HepG2 (cell line): ENCODE measurements around the gene NUP155. TPM values are rescaled to one million over a fixed set of nuclear protein-coding genes. Genes with fewer than 3 reads are reported as not detected.

Experiments
- ATAC-seq: fragments of 200-7000 bp; cut with Tn5 transposase; 3 replicates; pipeline ENCODE4 v1.9.1; 2020; ENCODE audit warnings: mild to moderate bottlenecking, moderate library complexity
- BruUV-seq: library from RNA; stranded (reverse); fragments of 400-500 nt; replicated peaks from 2 replicates; lab custom pipeline; 2021; lab: Mats Ljungman, UMichigan
- CTCF ChIA-PET: fragments of 300-600 bp; formaldehyde crosslinking; extraction: SDS; loops from one replicate; lab custom pipeline; 2021; ENCODE audit warnings: low total read pairs, inconsistent platforms, low intra/inter-chr PET ratio; lab: Yijun Ruan, JAX
- POLR2A ChIA-PET: fragments of 350-600 bp; sonication (Branson Sonifier 250); formaldehyde crosslinking; loops from one replicate; lab custom pipeline; 2020; ENCODE audit warnings: antibody characterized with exemption, inconsistent platforms; lab: Yijun Ruan, JAX
- DNase-seq: peaks from one replicate; pipeline ENCODE4 v3.0.0-alpha.2; 2015; ENCODE audit warnings: low spot score
- FAIRE-seq: peaks from 3 replicates; lab custom pipeline; 2011; peaks lifted over from hg19 to GRCh38; lab: Jason Lieb, UNC
- H2AFZ ChIP-seq: one replicate; pipeline ENCODE4 v1.6.1; 2011; ENCODE audit warnings: low read length, inconsistent platforms
- H3K27ac ChIP-seq: fragments of 300-600 bp; 3 replicates; pipeline ENCODE4 v1.8.0; 2011; ENCODE audit warnings: mixed run types, mild to moderate bottlenecking, mixed read lengths, low read length, inconsistent platforms; ENCODE audit not compliant: insufficient read depth; ENCODE audit errors: extremely low read length
- H3K27me3 ChIP-seq, 2 experiments: fragments of 200-600 bp in 1 of 2; 2 replicates in 1 of 2; 3 replicates in 1 of 2; pipeline versions ENCODE4 v1.6.0 to v1.8.0; 2011; ENCODE audit warnings: low read length in 2 of 2, mild to moderate bottlenecking in 2 of 2, moderate library complexity in 2 of 2, inconsistent platforms in 1 of 2; ENCODE audit not compliant: insufficient read depth in 2 of 2, control insufficient read depth in 1 of 2
- H3K36me3 ChIP-seq, 2 experiments: fragments of 200-600 bp in 1 of 2; replicated peaks in 1 of 2; 2 replicates in 1 of 2; 3 replicates in 1 of 2; pipeline versions ENCODE4 v1.5.1 to v1.8.0; 2011; ENCODE audit warnings: low read length in 2 of 2, inconsistent platforms in 1 of 2; ENCODE audit not compliant: insufficient read depth in 2 of 2, control insufficient read depth in 1 of 2
- H3K4me1 ChIP-seq: 2 replicates; pipeline ENCODE4 v1.5.1; 2012; ENCODE audit warnings: low read length, inconsistent platforms; ENCODE audit not compliant: insufficient read depth
- H3K4me2 ChIP-seq: 2 replicates; pipeline ENCODE4 v1.6.0; 2011; ENCODE audit warnings: low read depth, low read length, inconsistent platforms
- H3K4me3 ChIP-seq, 3 experiments: fragments of 200-600 bp in 1 of 3; sonication (generic), shearing (Covaris generic) in 1 of 3; replicated peaks in 1 of 3; 2 replicates each; pipeline ENCODE4 v1.5.1; 2011 to 2016; ENCODE audit warnings: low read length in 3 of 3, inconsistent platforms in 2 of 3, low read depth in 2 of 3, mild to moderate bottlenecking in 2 of 3, control low read depth in 1 of 3, mixed read lengths in 1 of 3; ENCODE audit not compliant: insufficient read depth in 1 of 3
- H3K79me2 ChIP-seq: one replicate; pipeline ENCODE4 v1.6.1; 2011; ENCODE audit warnings: low read length, inconsistent platforms; ENCODE audit not compliant: insufficient read depth
- H3K9ac ChIP-seq: 2 replicates; pipeline ENCODE4 v1.6.0; 2011; ENCODE audit warnings: mild to moderate bottlenecking, low read depth, low read length, inconsistent platforms; ENCODE audit not compliant: insufficient read depth
- H3K9me3 ChIP-seq: 2 replicates; pipeline ENCODE4 v1.5.1; 2012; ENCODE audit warnings: mild to moderate bottlenecking, low read length
- H4K20me1 ChIP-seq: 2 replicates; pipeline ENCODE4 v1.6.0; 2011; ENCODE audit warnings: inconsistent platforms, mild to moderate bottlenecking, low read length, moderate library complexity; ENCODE audit not compliant: insufficient read depth
- BRD4 ChIP-seq: sonication (generic); formaldehyde crosslinking; IDR thresholded peaks from 2 replicates; pipeline ENCODE4 v1.4.0; 2020; ENCODE audit warnings: missing genetic modification reagents
- FOXK1 ChIP-seq: sonication (generic); formaldehyde crosslinking; IDR thresholded peaks from 2 replicates; pipeline ENCODE4 v1.4.0; 2020; ENCODE audit warnings: low read depth, missing genetic modification reagents, borderline replicate concordance
- REL ChIP-seq: sonication (generic); formaldehyde crosslinking; conservative IDR thresholded peaks from 2 replicates; pipeline ENCODE4 v1.8.0; 2022; ENCODE audit warnings: mild to moderate bottlenecking, missing genetic modification reagents, moderate library complexity
- SATB2 ChIP-seq: sonication (generic); formaldehyde crosslinking; IDR thresholded peaks from 2 replicates; pipeline ENCODE4 v1.5.0; 2020; ENCODE audit warnings: missing genetic modification reagents
- WGBS: methylation state at CpG from one replicate; pipeline ENCODE4 v1.1.6; 2017; ENCODE audit warnings: low lambda C conversion rate; 5-methylcytosine and 5-hydroxymethylcytosine counted together
- in situ Hi-C: cut with HindIII; loops from 2 replicates; pipeline ENCODE4 v1.10.0; 2017; ENCODE audit warnings: low pct_unique_long_range_greater_than_20kb; ENCODE audit not compliant: extremely low pct_ligation_motif_present
- intact Hi-C: fragments of 100-400 bp; cut with micrococcal nuclease; formaldehyde crosslinking; loops from one replicate; pipeline ENCODE4 v1.10.0; 2022; ENCODE audit not compliant: unreplicated experiment
- polyA plus RNA-seq, 8 experiments: library from polyadenylated mRNA; depleted of rRNA in 3 of 8; stranded (reverse) in 7 of 8; unstranded in 1 of 8; fragments of >200 nt; fragmentation: Illumina TruSeq in 4 of 8; extraction: Trizol in 4 of 8; gene quantifications; 2 replicates each; pipeline versions ENCODE4 v1.2.1 to v1.2.3, GENCODE V29; 2011 to 2016; ENCODE audit warnings: low read depth in 4 of 8, missing spikeins in 1 of 8, mixed read lengths in 1 of 8; ENCODE audit not compliant: insufficient read depth in 1 of 8
- small RNA-seq, 3 experiments: library from RNA; depleted of rRNA; stranded (forward); fragments of <200 nt; gene quantifications; one replicate each; pipeline ENCODE3, GENCODE V24; 2012; ENCODE audit warnings: low read depth in 2 of 3, low replicate concordance in 1 of 3; ENCODE audit not compliant: insufficient read length in 3 of 3, insufficient read depth in 2 of 3
- total RNA-seq, 5 experiments: library from RNA; depleted of rRNA; stranded (reverse); fragments of >200 nt; fragmentation: Illumina TruSeq; extraction: Trizol; gene quantifications; 2 replicates each; pipeline ENCODE4 v1.2.3, GENCODE V29; 2016; ENCODE audit warnings: low read depth in 1 of 5

The NUP155 gene
- total and polyA plus RNA-seq, 2 of the 13 experiments (the other 11 are each of a cell fraction or from before 2014, with no cell fraction given) = 13.0 to 57.4 TPM

DNA sequence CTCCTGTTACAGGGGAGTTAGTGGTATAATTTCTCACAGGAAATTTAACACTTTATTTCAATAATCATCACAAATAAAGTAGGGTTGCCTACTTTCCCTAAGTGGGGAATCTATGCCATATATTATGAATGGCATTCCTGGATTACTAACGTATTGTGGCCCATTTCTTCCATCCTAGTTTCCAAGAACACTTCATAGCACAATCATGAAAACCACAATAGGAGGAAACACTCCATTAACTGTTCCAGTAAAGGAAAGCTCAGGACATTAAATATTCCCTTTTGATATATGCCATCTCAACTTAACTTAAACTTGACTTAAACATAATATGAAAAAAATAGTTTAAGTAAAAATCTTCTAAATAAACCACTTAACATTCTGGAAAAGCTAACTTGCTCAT is 123.9 kb downstream of the NUP155 start:
- WGBS = 94% methylated on average over 1 of the region's 1 CpG
- Histone ChIP-seq H3K79me2 (no peaks in the 10 kb centered on the region), H3K4me2 (no peak overlapping the region), H3K27ac (no peak overlapping the region), H3K9ac (no peak overlapping the region), H3K4me3 (no peak overlapping the region), H3K9me3 (no peaks in the 10 kb centered on the region), H3K36me3 (no peaks in the 10 kb centered on the region), H4K20me1 (no peaks in the 10 kb centered on the region), H2AFZ (no peak overlapping the region), H3K27me3 (no peaks in the 10 kb centered on the region; a peak in 1 of 5 replicates), H3K4me1 (peaks cover 22% of the 10 kb centered on the region)
- TF ChIP-seq FOXK1 = no peak
- no peak for TF ChIP-seq BRD4 (CRISPR knock-in tag)
- no peak for TF ChIP-seq SATB2 (CRISPR knock-in tag)
- TF ChIP-seq REL (CRISPR knock-in tag) = no peak
- in situ Hi-C loops (no loop called here), intact Hi-C loops (no loop called here)
- POLR2A ChIA-PET = no interaction called here
- BruUV-seq = no TSS peak
- DNase-seq (no peak), FAIRE-seq (no peak), ATAC-seq (no peak)
- CTCF ChIA-PET = no interaction called here

Small RNA genes lying within 50 kb of the gene (small RNA-seq; reads per million reads assigned to genes)
- gene RNU7-75P = 0 reads per million in 3 experiments

Other genes starting within 250 kb of the NUP155 start
- gene CPLANE1, start 121.7 kb downstream of the NUP155 start, total RNA-seq (2016; rRNA removed; fragmentation: Illumina TruSeq; extraction: Trizol) = 9.0 and 9.9 TPM in 2 replicates
- 5.8 and 6.3 TPM in 2 replicates for gene CPLANE1, start 121.7 kb downstream of the NUP155 start, polyA plus RNA-seq (2011; rRNA removed)
- 30.6 and 40.4 TPM in 2 replicates for gene WDR70, start 8.2 kb upstream of the NUP155 start, total RNA-seq (2016; rRNA removed; fragmentation: Illumina TruSeq; extraction: Trizol)
- 10.8 and 14.6 TPM in 2 replicates for gene WDR70, start 8.2 kb upstream of the NUP155 start, polyA plus RNA-seq (2011; rRNA removed)